ENCODE measurements around the gene EIF5A2.

- no peak for TF ChIP-seq RXRA (IDR thresholded peaks at IDR 0.05)
- no peak for TF ChIP-seq CTCF (IDR thresholded peaks at IDR 0.05; ENCODE audit: low read depth, low read length, missing input control)
- TF ChIP-seq FOXA1 (IDR thresholded peaks at IDR 0.05), result no peak
- no peak for TF ChIP-seq EGR1 (IDR thresholded peaks at IDR 0.05; ENCODE audit: low read depth in 2 of 2)
These were observed 33.6 kb upstream of the EIF5A2 start for GRCh38 chr3:170942011-170942410.

Measured in liver (tissue), 3 donors.